Glomerular endothelial cell (primary cell): ENCODE data around the gene PRR36. TPM values are rescaled to one million over a fixed set of nuclear protein-coding genes. Genes with fewer than 3 reads are reported as not detected.

Experiments used
- DNase-seq: peaks from one replicate; pipeline ENCODE4 v3.0.0-alpha.2; 2011; ENCODE audit warnings: low read depth, low spot score; ENCODE audit errors: extremely low read depth
- total RNA-seq: library from RNA; depleted of rRNA; stranded (reverse); fragments of >200 nt; gene quantifications from 2 replicates; pipeline ENCODE4 v1.2.3, GENCODE V29; 2015

The PRR36 gene
- total RNA-seq, 1 donor from 2014 or later = not detected

- DNase-seq = no peak
These were observed 700 bp downstream of the PRR36 start for GRCh38 chr19:7873304-7874075.

- DNase-seq = no peak
These were observed 1.6 kb downstream of the PRR36 start for GRCh38 chr19:7872306-7873204.

DNA sequence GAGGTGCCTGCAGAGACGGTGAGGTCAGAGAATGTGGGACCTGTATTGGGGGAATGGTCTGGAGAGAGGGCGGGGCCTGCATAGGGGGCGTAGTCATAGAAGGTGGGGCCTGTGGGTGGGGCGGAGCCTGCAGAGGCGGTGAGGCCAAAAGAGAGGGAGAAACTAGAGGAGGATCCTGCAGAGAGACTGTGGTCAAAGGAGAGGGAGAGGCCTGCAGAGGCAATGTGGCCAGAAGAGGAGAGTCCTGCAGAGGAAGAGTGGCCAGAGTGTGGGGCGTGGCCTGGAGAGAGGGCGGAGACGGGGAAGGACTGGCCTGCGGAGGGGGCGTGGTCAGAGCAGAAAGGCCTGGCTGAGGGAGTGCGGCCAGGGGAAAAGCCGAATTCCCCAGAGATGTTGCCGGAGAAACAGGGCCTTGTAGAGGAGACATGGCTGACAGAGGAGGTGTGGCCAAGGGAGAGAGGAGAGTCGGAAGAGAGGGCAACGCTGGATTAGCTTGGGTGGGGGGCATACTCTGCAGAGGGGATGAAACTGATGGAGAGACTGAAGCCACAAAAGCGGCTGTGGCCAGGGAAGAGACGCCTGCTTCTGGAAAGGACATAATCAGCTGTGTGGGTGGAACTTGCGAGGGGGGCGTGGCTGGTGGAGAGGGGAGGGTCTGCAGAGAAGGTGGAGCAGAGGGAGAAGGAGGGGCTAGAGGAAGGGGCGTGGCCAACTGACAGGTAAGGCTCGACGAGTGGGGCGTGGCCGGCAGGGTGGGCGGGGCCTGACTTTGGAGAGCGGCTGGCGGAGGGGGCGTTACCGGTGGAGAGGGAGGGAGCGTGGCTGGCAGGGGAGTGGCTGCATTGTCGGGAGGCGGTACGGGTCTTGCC lies 2.5 kb downstream of the PRR36 start:
- DNase-seq = no peak

DNA sequence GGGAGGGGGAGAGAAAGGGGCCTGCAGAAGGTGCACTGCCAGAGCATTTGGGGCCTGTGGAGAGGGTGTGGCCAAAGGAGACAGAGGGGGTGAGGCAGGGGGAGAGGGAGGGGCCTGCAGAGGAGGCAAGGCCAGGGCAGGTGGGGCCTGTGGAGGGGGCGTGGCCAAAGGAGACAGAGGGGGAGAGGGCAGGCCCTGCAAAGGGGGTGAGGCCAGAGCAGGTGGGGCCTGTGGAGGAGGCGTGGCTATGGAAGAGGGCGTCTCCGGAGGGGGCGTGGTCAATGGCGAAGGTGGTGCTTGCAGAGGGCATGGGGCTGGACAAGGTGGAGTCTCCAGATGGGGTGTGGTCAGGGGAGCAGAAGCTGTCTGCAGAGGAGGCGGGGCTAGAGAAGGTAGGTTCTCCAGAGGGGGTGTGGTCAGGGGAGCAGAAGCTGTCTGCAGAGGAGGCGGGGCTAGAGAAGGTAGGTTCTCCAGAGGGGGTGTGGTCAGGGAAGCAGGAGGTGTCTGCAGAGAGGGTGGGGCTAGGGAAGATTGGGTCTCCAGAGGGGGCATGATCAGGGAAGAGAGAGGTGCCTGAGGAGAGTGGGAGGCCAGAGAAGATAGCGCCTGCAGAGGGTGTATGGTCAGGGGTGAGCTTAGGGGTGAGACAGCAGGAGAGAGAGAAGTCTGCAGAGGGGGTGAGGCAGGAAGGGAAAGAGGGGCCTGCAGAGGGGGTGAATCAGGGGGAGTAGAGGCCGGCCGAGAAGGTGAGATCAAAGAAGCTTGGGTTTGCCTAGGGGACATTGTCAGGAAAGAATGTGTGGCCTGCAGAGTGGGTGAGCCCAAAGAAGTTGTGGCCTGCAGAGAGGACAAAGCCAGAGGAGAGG lies 3.4 kb downstream of the PRR36 start:
- no peak for DNase-seq

GRCh38 chr19:7869910-7870511 lies 4.2 kb downstream of the PRR36 start:
- no peak for DNase-seq

DNA sequence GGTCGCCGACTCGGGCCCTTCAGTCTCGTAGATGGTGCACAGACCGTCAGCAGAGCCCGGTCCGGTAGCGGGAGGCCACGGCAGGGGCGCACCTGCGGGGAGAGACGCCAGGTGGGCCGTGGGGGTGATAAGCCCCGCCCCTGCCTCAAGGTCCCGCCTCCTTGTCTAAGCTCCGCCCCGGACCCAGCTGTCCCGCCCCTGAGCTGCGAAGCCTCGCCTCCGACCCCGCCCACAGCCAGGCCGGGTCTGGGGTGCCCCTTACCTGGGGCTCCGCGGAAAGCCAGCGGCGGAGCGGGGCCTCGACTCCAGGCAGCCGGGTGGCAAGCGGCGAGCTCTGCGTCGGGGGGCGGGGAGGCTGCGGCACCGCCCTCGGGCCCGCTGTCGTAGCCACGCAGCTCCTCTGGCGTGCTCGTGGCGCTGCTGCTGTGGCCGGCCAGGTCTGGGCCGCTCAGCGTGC lies 4.7 kb downstream of the PRR36 start:
- DNase-seq = no peak

- DNase-seq = no peak
These were observed 5.3 kb downstream of the PRR36 start for GRCh38 chr19:7868671-7869452.

- DNase-seq = no peak
These were observed 5.9 kb downstream of the PRR36 start for GRCh38 chr19:7868326-7868670.

DNA sequence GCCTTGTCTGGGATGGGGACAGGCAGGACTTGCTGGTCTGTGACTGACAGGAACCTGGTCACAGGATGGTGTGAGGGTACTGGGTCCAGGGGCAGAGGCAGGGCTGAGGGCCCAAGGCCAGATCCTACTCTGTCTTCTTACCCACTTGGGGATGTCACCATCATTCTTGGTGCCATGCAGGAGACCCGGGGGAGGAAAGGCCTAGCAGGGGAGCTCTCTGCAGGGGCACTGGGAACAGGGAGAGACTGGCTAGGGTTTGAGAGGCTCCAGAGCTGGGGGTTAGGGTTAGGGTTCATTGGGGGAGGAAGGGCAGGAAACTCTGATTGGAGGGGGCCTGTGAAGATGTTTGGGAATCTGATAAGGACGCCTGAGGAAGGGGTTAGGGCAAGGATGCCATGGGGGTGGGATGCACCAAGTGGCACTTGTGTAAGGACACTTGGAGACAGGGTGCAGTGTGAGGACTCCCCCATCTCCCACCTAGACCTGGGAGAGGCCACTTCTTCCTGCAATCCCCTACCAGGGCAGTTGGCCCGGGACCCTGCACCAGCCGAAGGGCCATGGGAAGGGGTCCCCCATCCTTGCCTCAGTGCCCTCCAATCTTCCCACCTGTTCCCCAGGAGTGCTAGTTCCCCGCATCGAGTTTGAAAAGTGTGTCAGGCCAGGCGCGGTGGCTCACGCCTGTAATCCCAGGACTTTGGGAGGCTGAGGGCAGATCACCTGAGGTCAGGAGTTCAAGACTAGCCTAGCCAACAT lies 6.9 kb downstream of the PRR36 start:
- DNase-seq = no peak

DNA sequence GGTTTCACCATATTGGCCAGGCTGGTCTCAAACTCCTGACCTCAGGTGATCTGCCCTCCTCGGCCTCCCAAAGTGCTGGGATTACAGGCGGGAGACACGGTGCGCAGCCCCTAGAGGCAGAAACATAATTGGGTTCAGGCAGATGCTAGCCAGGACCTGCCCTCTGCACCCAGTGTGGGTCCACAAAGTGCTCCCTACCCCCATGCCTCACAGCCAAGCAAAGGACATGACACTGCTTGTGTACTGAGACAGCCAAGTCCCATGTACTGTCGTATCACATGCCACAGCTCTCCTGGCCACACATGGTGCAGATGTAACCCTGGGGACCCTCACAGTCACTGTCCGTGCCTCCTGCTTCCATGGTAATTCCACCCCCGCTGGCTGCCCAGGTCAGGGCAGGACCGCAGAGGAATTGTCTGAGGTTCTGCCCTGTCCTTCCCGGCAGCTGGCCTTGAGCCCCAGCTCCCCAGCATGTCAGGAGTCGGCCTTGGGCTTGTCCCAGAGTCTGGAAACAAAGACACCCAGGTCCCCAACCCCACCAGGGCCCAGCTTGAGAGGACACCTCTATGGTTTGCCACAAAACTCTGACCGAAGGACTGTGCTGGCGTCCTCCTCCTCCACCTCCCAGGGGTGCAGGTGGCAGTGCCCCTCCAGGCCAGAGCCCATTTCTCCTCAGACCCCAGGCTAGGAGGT lies 7.6 kb downstream of the PRR36 start:
- no peak for DNase-seq

- DNase-seq = no peak
These were observed 8.8 kb downstream of the PRR36 start for GRCh38 chr19:7865262-7865911.

DNA sequence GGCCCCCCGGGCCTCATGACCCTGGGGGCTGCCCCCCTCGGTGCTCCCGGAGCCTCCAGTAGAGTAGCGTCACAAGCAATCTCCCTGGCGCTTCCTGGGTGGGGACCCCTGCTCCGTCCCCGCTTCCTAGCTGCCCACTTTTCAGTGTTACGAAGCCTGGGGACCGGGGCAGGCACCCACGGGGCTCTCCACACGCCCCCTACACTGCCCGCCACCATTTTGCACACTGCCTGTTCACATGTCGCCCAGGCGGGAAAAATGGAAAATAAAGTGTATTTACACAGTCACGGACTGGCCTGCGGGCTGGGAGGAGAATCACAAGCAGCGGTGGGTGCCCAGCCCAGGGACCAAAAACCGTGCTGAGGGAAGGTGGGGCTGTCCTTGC lies 9.5 kb downstream of the PRR36 start:
- DNase-seq = no peak

DNA sequence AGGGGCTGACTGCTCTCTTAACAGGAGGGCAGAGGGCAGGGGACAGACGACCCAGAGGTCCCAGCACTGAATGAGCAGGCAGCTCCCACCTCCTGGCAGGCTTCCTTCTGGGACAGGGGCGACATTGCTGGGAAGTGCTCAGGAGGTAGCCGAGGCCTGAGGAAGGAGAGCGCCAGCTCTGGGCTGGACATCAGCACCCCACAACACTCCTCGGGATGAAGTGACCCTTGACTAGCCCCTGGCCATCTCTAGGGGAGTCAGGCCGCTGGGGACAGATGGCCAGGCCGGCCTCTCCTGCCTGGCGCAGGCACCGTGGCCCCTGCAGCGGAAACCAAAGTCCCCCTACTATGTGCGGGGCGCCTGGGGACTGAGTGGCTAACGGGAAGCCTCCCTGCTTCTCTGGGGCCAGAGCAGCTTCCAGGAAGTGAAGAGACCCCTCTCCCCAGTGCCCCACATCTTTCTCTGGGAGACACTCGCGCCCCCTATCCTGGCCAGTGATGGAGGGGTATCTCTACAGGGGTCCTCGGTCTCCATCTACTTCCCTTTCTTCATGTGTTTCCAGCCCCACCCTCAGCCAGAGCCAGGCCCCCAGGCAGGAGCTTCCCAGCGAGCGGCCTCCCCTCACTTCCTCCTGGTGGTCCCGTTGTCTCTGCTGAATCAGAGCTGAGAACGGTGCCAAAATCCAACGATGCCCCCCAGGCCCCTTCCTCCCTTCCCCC lies 10.1 kb downstream of the PRR36 start:
- DNase-seq = no peak

DNA sequence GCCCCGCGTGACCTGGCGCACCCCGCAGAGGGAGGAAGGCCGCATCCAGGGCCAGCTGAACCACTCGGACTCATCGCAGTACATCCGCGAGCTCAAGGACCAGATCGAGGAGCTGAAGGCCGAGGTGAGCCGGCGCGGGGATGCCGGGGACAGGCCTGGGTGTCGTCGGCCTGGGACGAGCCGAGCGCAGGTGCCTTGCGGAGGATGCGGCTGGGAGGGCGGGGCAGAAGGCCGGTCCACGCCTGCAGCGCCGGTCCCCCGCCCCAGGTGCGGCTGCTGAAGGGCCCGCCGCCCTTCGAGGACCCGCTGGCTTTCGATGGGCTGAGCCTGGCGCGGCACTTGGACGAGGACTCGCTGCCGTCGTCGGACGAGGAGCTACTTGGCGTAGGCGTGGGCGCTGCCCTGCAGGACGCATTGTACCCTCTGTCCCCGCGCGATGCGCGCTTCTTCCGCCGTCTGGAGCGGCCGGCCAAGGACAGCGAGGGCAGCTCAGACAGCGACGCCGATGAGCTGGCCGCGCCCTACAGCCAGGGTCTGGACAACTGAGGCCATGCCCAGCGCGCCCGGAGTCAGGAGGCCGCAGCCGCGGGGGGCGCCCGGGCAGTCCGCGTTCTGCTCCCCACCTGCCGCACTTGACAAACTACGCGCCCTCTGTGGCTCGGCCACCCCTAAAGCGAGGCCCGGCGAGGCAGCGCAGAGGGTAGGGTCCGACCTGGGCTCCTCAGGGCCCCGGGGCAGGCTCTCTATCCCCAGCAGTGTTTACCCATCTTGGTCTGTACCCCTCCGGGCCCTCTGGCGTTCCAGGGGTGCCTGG lies 10.8 kb downstream of the PRR36 start:
- no peak for DNase-seq

- no peak for DNase-seq
These were observed 11.7 kb downstream of the PRR36 start for GRCh38 chr19:7862413-7862951.
